Endothelial cell of umbilical vein (primary cell): ENCODE results near the gene SMARCC1. TPM values are rescaled to one million over a fixed set of nuclear protein-coding genes. Genes with fewer than 3 reads are reported as not detected.

Experiments used
- BruUV-seq: library from RNA; stranded (reverse); fragments of 400-500 nt; replicated peaks from 2 replicates; lab custom pipeline; 2021; lab: Mats Ljungman, UMichigan
- CTCF ChIA-PET: fragments of 300-600, 350-600 bp; sonication (Branson Sonifier 250); formaldehyde crosslinking; loops from one replicate; lab custom pipeline; 2021; ENCODE audit warnings: antibody characterized with exemption, inconsistent platforms; lab: Charles Lee
- POLR2A ChIA-PET: fragments of 300-600, 350-600 bp; sonication (Branson Sonifier 250); formaldehyde crosslinking; loops from one replicate; lab custom pipeline; 2021; ENCODE audit warnings: antibody characterized with exemption, inconsistent platforms; lab: Charles Lee
- DNase-seq: peaks from one replicate; pipeline ENCODE4 v3.0.0-alpha.2; 2011; ENCODE audit warnings: low read depth, low spot score
- FAIRE-seq: peaks from 2 replicates; lab custom pipeline; 2011; peaks lifted over from hg19 to GRCh38; lab: Jason Lieb, UNC
- H2AFZ ChIP-seq: 2 replicates; pipeline ENCODE4 v1.6.0; 2012; ENCODE audit warnings: low read depth, low read length, control low read depth, inconsistent platforms
- H3K27ac ChIP-seq: 2 replicates; pipeline ENCODE4 v1.5.1; 2011; ENCODE audit warnings: low read depth, mild to moderate bottlenecking, control low read depth, low read length, moderate library complexity; ENCODE audit not compliant: insufficient read depth
- H3K27me3 ChIP-seq, 2 experiments: 2 replicates each; pipeline versions ENCODE4 v1.6.0 to v1.6.1; 2011; ENCODE audit warnings: low read length in 2 of 2, mixed read lengths in 1 of 2; ENCODE audit not compliant: control insufficient read depth in 2 of 2, insufficient read depth in 2 of 2
- H3K36me3 ChIP-seq, 2 experiments: 2 replicates in 1 of 2; 3 replicates in 1 of 2; pipeline ENCODE4 v1.5.1; 2011; ENCODE audit warnings: low read length in 2 of 2, mild to moderate bottlenecking in 1 of 2, moderate library complexity in 1 of 2; ENCODE audit not compliant: control insufficient read depth in 2 of 2, insufficient read depth in 2 of 2; ENCODE audit errors: extremely low read depth in 1 of 2
- H3K4me1 ChIP-seq: 3 replicates; pipeline ENCODE4 v1.5.1; 2011; ENCODE audit warnings: mild to moderate bottlenecking, low read length; ENCODE audit not compliant: control insufficient read depth, insufficient read depth; ENCODE audit errors: extremely low read depth
- H3K4me2 ChIP-seq: 2 replicates; pipeline ENCODE4 v1.6.1; 2011; ENCODE audit warnings: low read length, control low read depth, mixed read lengths; ENCODE audit not compliant: insufficient read depth
- H3K4me3 ChIP-seq, 3 experiments: fragments of 200-600 bp in 1 of 3; sonication (generic), shearing (Covaris generic) in 1 of 3; replicated peaks in 1 of 3; 2 replicates each; pipeline ENCODE4 v1.5.1; 2011 to 2016; ENCODE audit warnings: control low read depth in 3 of 3, low read length in 3 of 3, mild to moderate bottlenecking in 2 of 3, inconsistent platforms in 1 of 3, low read depth in 1 of 3, moderate library complexity in 1 of 3; ENCODE audit not compliant: insufficient read depth in 1 of 3
- H3K79me2 ChIP-seq: 2 replicates; pipeline ENCODE4 v1.6.0; 2012; ENCODE audit warnings: low read length, inconsistent platforms; ENCODE audit not compliant: control insufficient read depth, insufficient read depth
- H3K9ac ChIP-seq: replicated peaks from 2 replicates; pipeline ENCODE3; 2011; ENCODE audit warnings: low read length, control low read depth; ENCODE audit not compliant: insufficient read depth; ENCODE audit errors: extremely low read depth
- H3K9me1 ChIP-seq: replicated peaks from 3 replicates; pipeline ENCODE4 v1.6.0; 2011; ENCODE audit warnings: mild to moderate bottlenecking, low read length; ENCODE audit not compliant: control insufficient read depth, insufficient read depth; ENCODE audit errors: extremely low read depth
- H3K9me3 ChIP-seq: replicated peaks from 2 replicates; pipeline ENCODE4 v1.5.1; 2012; ENCODE audit warnings: low read length, inconsistent platforms; ENCODE audit not compliant: control insufficient read depth, insufficient read depth
- H4K20me1 ChIP-seq: replicated peaks from 2 replicates; pipeline ENCODE3; 2011; ENCODE audit warnings: mild to moderate bottlenecking, low read length; ENCODE audit not compliant: control insufficient read depth, insufficient read depth; ENCODE audit errors: extremely low read depth
- EZH2 ChIP-seq: IDR thresholded peaks from 2 replicates; pipeline ENCODE4 v1.6.1; 2012; ENCODE audit warnings: borderline replicate concordance, low read depth, mild to moderate bottlenecking, moderate library complexity, low read length, inconsistent platforms; ENCODE audit not compliant: severe bottlenecking
- FOS ChIP-seq: IDR thresholded peaks from 2 replicates; pipeline ENCODE4 v1.6.1; 2011; ENCODE audit warnings: mild to moderate bottlenecking, low read length, moderate library complexity, borderline replicate concordance; ENCODE audit not compliant: insufficient read depth
- GATA2 ChIP-seq: IDR thresholded peaks from 2 replicates; pipeline ENCODE4 v1.7.0; 2011; ENCODE audit warnings: low read depth, mild to moderate bottlenecking, moderate library complexity, mixed read lengths, low read length; ENCODE audit not compliant: insufficient read length, insufficient read depth
- JUN ChIP-seq: IDR thresholded peaks from 2 replicates; pipeline ENCODE4 v1.6.1; 2011; ENCODE audit warnings: borderline replicate concordance, low read depth; ENCODE audit not compliant: insufficient read length, insufficient read depth
- MYC ChIP-seq: IDR thresholded peaks from one replicate; pipeline ENCODE4 v1.6.1; 2011; ENCODE audit warnings: mild to moderate bottlenecking, low read depth, low read length
- POLR2A ChIP-seq: IDR thresholded peaks from 2 replicates; pipeline ENCODE4 v1.6.1; 2012; ENCODE audit warnings: low read depth, mild to moderate bottlenecking, control low read depth, low read length
- POLR2AphosphoS5 ChIP-seq: IDR thresholded peaks from 2 replicates; pipeline ENCODE4 v1.6.1; 2012; ENCODE audit warnings: low read depth, mild to moderate bottlenecking, control low read depth, low read length, moderate library complexity; ENCODE audit not compliant: insufficient read depth
- dilution Hi-C: fragments of 300-500 bp; cut with MboI; formaldehyde crosslinking; loops from one replicate; pipeline ENCODE4 v1.15.0; 2019; ENCODE audit warnings: low sequenced_read_pairs; ENCODE audit not compliant: extremely low pct_ligation_motif_present
- intact Hi-C: fragments of 100-400 bp; cut with micrococcal nuclease; formaldehyde crosslinking; loops from one replicate; pipeline ENCODE4 v1.10.0; 2022
- polyA plus RNA-seq, 4 experiments: library from polyadenylated mRNA; depleted of rRNA in 3 of 4; stranded (reverse) in 3 of 4; unstranded in 1 of 4; fragments of >200 nt; gene quantifications; 2 replicates each; pipeline versions ENCODE4 v1.2.1 to v1.2.3, GENCODE V29; 2011 to 2012; ENCODE audit warnings: missing spikeins in 1 of 4
- total RNA-seq: library from RNA; stranded (reverse); gene quantifications from 2 replicates; pipeline ENCODE4 v1.2.3, GENCODE V29; 2021
- TF ChIP-seq, protein P1 (sequence below), 2 donors: IDR thresholded peaks; 1 replicate in 1 of 2; 2 replicates in 1 of 2; pipeline ENCODE4 v1.5.1; 2011; ENCODE audit warnings: low read length in 2 of 2, mild to moderate bottlenecking in 2 of 2, moderate library complexity in 2 of 2, control low read depth in 1 of 2, inconsistent platforms in 1 of 2, low read depth in 1 of 2; ENCODE audit not compliant: insufficient read depth in 1 of 2; ENCODE audit errors: extremely low read depth in 1 of 2
- TF ChIP-seq, protein P2 (sequence below): IDR thresholded peaks from 2 replicates; pipeline ENCODE4 v1.6.1; 2011; ENCODE audit not compliant: insufficient read depth, insufficient read length

Gene SMARCC1
- total and polyA plus RNA-seq, 2 donors (not counting 3 experiments of a cell fraction or from before 2014, with no cell fraction given): 23.0 to 138 TPM

DNA sequence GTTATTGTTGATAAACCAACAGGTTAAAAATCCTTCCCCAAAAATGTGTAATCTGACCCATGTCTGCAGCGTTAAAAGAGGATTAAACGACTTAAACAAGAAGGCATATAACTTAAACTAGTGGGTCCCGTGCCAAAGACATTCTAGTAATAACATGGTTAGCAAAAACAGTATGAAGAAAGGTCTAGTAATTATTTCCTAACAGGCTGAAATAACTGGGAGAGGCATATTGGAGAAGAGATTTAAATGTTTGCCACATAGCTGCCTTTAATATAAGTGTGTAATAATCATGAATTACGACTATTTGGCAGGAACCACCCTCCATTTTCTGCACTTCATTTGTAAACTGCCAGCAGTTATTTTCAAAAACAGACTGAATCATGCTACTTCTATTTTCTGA, 135.3 kb downstream of the SMARCC1 start:
- no TSS peak for BruUV-seq
- Histone ChIP-seq H3K9ac (no peak overlapping the region), H3K9me3 (no peaks in the 10 kb centered on the region), H3K36me3 (peaks cover 6 to 10% of the 10 kb centered on the region in 2 experiments), H2AFZ (no peak overlapping the region), H3K4me2 (no peak overlapping the region), H3K9me1 (no peaks in the 10 kb centered on the region), H3K27ac (no peak overlapping the region), H3K4me3 (no peak overlapping the region), H3K27me3 (no peaks in the 10 kb centered on the region), H3K4me1 (no peaks in the 10 kb centered on the region), H3K79me2 (peaks cover 9% of the 10 kb centered on the region), H4K20me1 (peaks cover 1% of the 10 kb centered on the region)
- ChIA-PET CTCF (no interaction called here), POLR2A (no interaction called here)
- intact Hi-C loops: no loop called here
- no peak for FAIRE-seq
- dilution Hi-C loops: no loop called here
- TF ChIP-seq FOS: no peak
- TF ChIP-seq POLR2AphosphoS5: no peak
- no peak for TF ChIP-seq EZH2
- TF ChIP-seq MYC: no peak
- TF ChIP-seq, protein P1, sequence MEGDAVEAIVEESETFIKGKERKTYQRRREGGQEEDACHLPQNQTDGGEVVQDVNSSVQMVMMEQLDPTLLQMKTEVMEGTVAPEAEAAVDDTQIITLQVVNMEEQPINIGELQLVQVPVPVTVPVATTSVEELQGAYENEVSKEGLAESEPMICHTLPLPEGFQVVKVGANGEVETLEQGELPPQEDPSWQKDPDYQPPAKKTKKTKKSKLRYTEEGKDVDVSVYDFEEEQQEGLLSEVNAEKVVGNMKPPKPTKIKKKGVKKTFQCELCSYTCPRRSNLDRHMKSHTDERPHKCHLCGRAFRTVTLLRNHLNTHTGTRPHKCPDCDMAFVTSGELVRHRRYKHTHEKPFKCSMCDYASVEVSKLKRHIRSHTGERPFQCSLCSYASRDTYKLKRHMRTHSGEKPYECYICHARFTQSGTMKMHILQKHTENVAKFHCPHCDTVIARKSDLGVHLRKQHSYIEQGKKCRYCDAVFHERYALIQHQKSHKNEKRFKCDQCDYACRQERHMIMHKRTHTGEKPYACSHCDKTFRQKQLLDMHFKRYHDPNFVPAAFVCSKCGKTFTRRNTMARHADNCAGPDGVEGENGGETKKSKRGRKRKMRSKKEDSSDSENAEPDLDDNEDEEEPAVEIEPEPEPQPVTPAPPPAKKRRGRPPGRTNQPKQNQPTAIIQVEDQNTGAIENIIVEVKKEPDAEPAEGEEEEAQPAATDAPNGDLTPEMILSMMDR (IDR thresholded peaks at IDR 0.05; ENCODE audit: extremely low read depth in 1 of 2, insufficient read depth in 1 of 2, low read depth in 1 of 2, low read length in 2 of 2): no peak
- TF ChIP-seq JUN: no peak
- no peak for TF ChIP-seq GATA2
- TF ChIP-seq, protein P2, sequence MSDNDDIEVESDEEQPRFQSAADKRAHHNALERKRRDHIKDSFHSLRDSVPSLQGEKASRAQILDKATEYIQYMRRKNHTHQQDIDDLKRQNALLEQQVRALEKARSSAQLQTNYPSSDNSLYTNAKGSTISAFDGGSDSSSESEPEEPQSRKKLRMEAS: no peak
- TF ChIP-seq POLR2A: no peak
- DNase-seq: no peak
